ENCODE measurements around the gene RNU5D-1.

The RNU5D-1 gene

GRCh38 chr1:44689447-44689765 lies 41.6 kb downstream of the RNU5D-1 start:
- peaks cover 21 to 36% (median 31%) of the 10 kb centered on the region in 10 experiments for H3K4me1 ChIP-seq
- no peak overlapping the region for H3K4me3 ChIP-seq
- H3K9ac ChIP-seq, result no peak overlapping the region
- H4K20me1 ChIP-seq, result no peaks in the 10 kb centered on the region
- no peaks in the 10 kb centered on the region for H3K27me3 ChIP-seq
- no peaks in the 10 kb centered on the region for H3K36me3 ChIP-seq
- H3K4me2 ChIP-seq, result no peak overlapping the region
- TF ChIP-seq Cebpa-rat (IDR thresholded peaks at IDR 0.05), result no peak
- H3K9me3 ChIP-seq (replicated peaks in 1 of 11), result no peaks in the 10 kb centered on the region
- no peak overlapping the region for H3K27ac ChIP-seq

- Histone ChIP-seq H4K20me1 (no peaks in the 10 kb centered on the region), H3K9me3 (replicated peaks in 1 of 11) (no peaks in the 10 kb centered on the region), H3K4me3 (no peak overlapping the region), H3K9ac (no peak overlapping the region), H3K4me1 (peaks cover 26 to 41% (median 35%) of the 10 kb centered on the region in 10 experiments), H3K4me2 (no peak overlapping the region), H3K27me3 (no peaks in the 10 kb centered on the region), H3K27ac (no peak overlapping the region), H3K36me3 (no peaks in the 10 kb centered on the region)
- TF ChIP-seq Cebpa-rat (IDR thresholded peaks at IDR 0.05), result no peak
Observed at GRCh38 chr1:44688760-44689446, 42.1 kb downstream of the RNU5D-1 start.

- no peak for TF ChIP-seq Cebpa-rat (IDR thresholded peaks at IDR 0.05)
- Histone ChIP-seq H3K36me3 (no peaks in the 10 kb centered on the region), H3K4me1 (peaks cover 23 to 31% (median 28%) of the 10 kb centered on the region in 10 experiments), H4K20me1 (no peaks in the 10 kb centered on the region), H3K27ac (no peak overlapping the region), H3K4me2 (peak overlapping the region in 9 of 11 experiments; percentile 15 to 79 (median 52); a peak in 14 of 22 replicates), H3K4me3 (no peak overlapping the region), H3K9ac (no peak overlapping the region), H3K27me3 (no peaks in the 10 kb centered on the region), H3K9me3 (replicated peaks in 1 of 11) (no peaks in the 10 kb centered on the region)
Observed at GRCh38 chr1:44685881-44686280, 45.1 kb downstream of the RNU5D-1 start.

GRCh38 chr1:44685218-44685617 lies 45.8 kb downstream of the RNU5D-1 start:
- Histone ChIP-seq H3K27me3 (no peaks in the 10 kb centered on the region), H3K27ac (peak overlapping the region in 10 of 11 experiments; percentile 9 to 58 (median 32); a peak in 12 of 22 replicates), H3K9ac (no peak overlapping the region), H3K4me2 (peak overlapping the region; percentile 55 to 80 (median 72)), H3K4me3 (no peak overlapping the region), H3K9me3 (replicated peaks in 1 of 11) (no peaks in the 10 kb centered on the region), H3K4me1 (peaks cover 23 to 31% (median 28%) of the 10 kb centered on the region in 10 experiments), H3K36me3 (no peaks in the 10 kb centered on the region), H4K20me1 (no peaks in the 10 kb centered on the region)
- no peak for TF ChIP-seq Cebpa-rat (IDR thresholded peaks at IDR 0.05)

- Histone ChIP-seq H4K20me1 (no peaks in the 10 kb centered on the region), H3K9me3 (replicated peaks in 1 of 11) (no peaks in the 10 kb centered on the region), H3K9ac (peak overlapping the region in 4 of 11 experiments; percentile 3 to 37 (median 10); a peak in 2 of 22 replicates), H3K4me2 (peak overlapping the region; percentile 55 to 80 (median 72)), H3K36me3 (no peaks in the 10 kb centered on the region), H3K27me3 (no peaks in the 10 kb centered on the region), H3K4me1 (peaks cover 23 to 35% (median 28%) of the 10 kb centered on the region in 10 experiments), H3K4me3 (no peak overlapping the region), H3K27ac (peak overlapping the region in 10 of 11 experiments; percentile 9 to 58 (median 32); a peak in 16 of 22 replicates)
- no peak for TF ChIP-seq Cebpa-rat (IDR thresholded peaks at IDR 0.05)
Observed at GRCh38 chr1:44684525-44684924, 46.4 kb downstream of the RNU5D-1 start.

- Histone ChIP-seq H4K20me1 (no peaks in the 10 kb centered on the region), H3K4me2 (no peak overlapping the region), H3K4me3 (no peak overlapping the region), H3K9me3 (replicated peaks in 1 of 11) (no peaks in the 10 kb centered on the region), H3K27me3 (no peaks in the 10 kb centered on the region), H3K9ac (no peak overlapping the region), H3K27ac (no peak overlapping the region), H3K4me1 (peaks cover 23 to 52% (median 34%) of the 10 kb centered on the region in 10 experiments), H3K36me3 (no peaks in the 10 kb centered on the region)
- no peak for TF ChIP-seq Cebpa-rat (IDR thresholded peaks at IDR 0.05)
Observed at GRCh38 chr1:44682883-44683265, 48.1 kb downstream of the RNU5D-1 start.

- Histone ChIP-seq H3K9me3 (replicated peaks in 1 of 11) (no peaks in the 10 kb centered on the region), H3K4me3 (no peak overlapping the region), H4K20me1 (no peaks in the 10 kb centered on the region), H3K27ac (no peak overlapping the region), H3K4me2 (no peak overlapping the region), H3K4me1 (peaks cover 29 to 59% (median 40%) of the 10 kb centered on the region in 10 experiments), H3K27me3 (no peaks in the 10 kb centered on the region), H3K9ac (no peak overlapping the region), H3K36me3 (no peaks in the 10 kb centered on the region)
- TF ChIP-seq Cebpa-rat (IDR thresholded peaks at IDR 0.05), result no peak
Observed at GRCh38 chr1:44681905-44682882, 48.8 kb downstream of the RNU5D-1 start.
